H9 (cell line): ENCODE results near the gene VANGL2. TPM values are rescaled to one million over a fixed set of nuclear protein-coding genes. Genes with fewer than 3 reads are reported as not detected.
A peak's percentile ranks its signal among the peaks of the same experiment; 100 is the strongest.

Experiments
- DNase-seq: peaks from one replicate; pipeline ENCODE4 v3.0.0-alpha.2; 2017
- H2AFZ ChIP-seq: one replicate; pipeline ENCODE4 v1.6.1; 2013; ENCODE audit warnings: mild to moderate bottlenecking, low read length, control low read depth, moderate library complexity
- H2AK5ac ChIP-seq: 2 replicates; pipeline ENCODE4 v1.6.1; 2013; ENCODE audit warnings: low read length, control low read depth, mixed read lengths; ENCODE audit not compliant: insufficient read length
- H2BK120ac ChIP-seq: one replicate; pipeline ENCODE4 v1.6.1; 2013; ENCODE audit warnings: low read depth, mild to moderate bottlenecking, low read length, control low read depth, inconsistent platforms; ENCODE audit not compliant: poor library complexity, severe bottlenecking
- H2BK12ac ChIP-seq: 2 replicates; pipeline ENCODE4 v1.6.1; 2013; ENCODE audit warnings: low read length, control low read depth, mixed read lengths, low read depth; ENCODE audit not compliant: insufficient read length
- H2BK15ac ChIP-seq: 2 replicates; pipeline ENCODE4 v1.6.1; 2013; ENCODE audit warnings: low read depth, low read length, control low read depth
- H2BK20ac ChIP-seq: one replicate; pipeline ENCODE4 v1.6.1; 2013; ENCODE audit warnings: low read depth, mild to moderate bottlenecking, low read length, control low read depth, inconsistent platforms; ENCODE audit not compliant: poor library complexity, severe bottlenecking
- H2BK5ac ChIP-seq: 2 replicates; pipeline ENCODE4 v1.6.1; 2013; ENCODE audit warnings: low read length, control low read depth, mixed read lengths; ENCODE audit not compliant: insufficient read length
- H3K14ac ChIP-seq: 2 replicates; pipeline ENCODE4 v1.6.1; 2013; ENCODE audit warnings: low read length, control low read depth; ENCODE audit not compliant: insufficient read depth
- H3K18ac ChIP-seq: 2 replicates; pipeline ENCODE4 v1.6.1; 2013; ENCODE audit warnings: low read depth, mild to moderate bottlenecking, mixed read lengths, low read length, control low read depth; ENCODE audit not compliant: insufficient read length
- H3K23ac ChIP-seq: 2 replicates; pipeline ENCODE4 v1.6.1; 2013; ENCODE audit warnings: low read length, control low read depth, mixed read lengths, low read depth; ENCODE audit not compliant: insufficient read length
- H3K23me2 ChIP-seq: 2 replicates; pipeline ENCODE4 v1.6.1; 2013; ENCODE audit warnings: low read depth, mild to moderate bottlenecking, mixed read lengths, low read length, control low read depth; ENCODE audit not compliant: insufficient read length, poor library complexity, severe bottlenecking
- H3K27ac ChIP-seq: 2 replicates; pipeline ENCODE4 v1.5.1; 2013; ENCODE audit warnings: low read length, control low read depth, mixed read lengths, low read depth; ENCODE audit not compliant: insufficient read length
- H3K27me3 ChIP-seq: 2 replicates; pipeline ENCODE4 v1.6.1; 2013; ENCODE audit warnings: low read length, control low read depth, inconsistent platforms; ENCODE audit not compliant: insufficient read depth
- H3K4ac ChIP-seq: 2 replicates; pipeline ENCODE4 v1.6.1; 2013; ENCODE audit warnings: low read depth, mild to moderate bottlenecking, control low read depth, inconsistent platforms, low read length, moderate library complexity
- H3K4me1 ChIP-seq: 2 replicates; pipeline ENCODE4 v1.6.1; 2013; ENCODE audit warnings: low read length, control low read depth, inconsistent platforms; ENCODE audit not compliant: insufficient read depth
- H3K4me2 ChIP-seq: 2 replicates; pipeline ENCODE4 v1.6.1; 2013; ENCODE audit warnings: low read length, control low read depth, mixed read lengths; ENCODE audit not compliant: insufficient read length, insufficient read depth
- H3K56ac ChIP-seq: 2 replicates; pipeline ENCODE4 v1.6.1; 2013; ENCODE audit warnings: low read depth, mild to moderate bottlenecking, mixed read lengths, low read length, control low read depth; ENCODE audit not compliant: insufficient read length
- H3K79me1 ChIP-seq: 2 replicates; pipeline ENCODE4 v1.6.1; 2013; ENCODE audit warnings: low read depth, mild to moderate bottlenecking, moderate library complexity, low read length, control low read depth, inconsistent platforms; ENCODE audit not compliant: insufficient read depth, poor library complexity, severe bottlenecking
- H3K79me2 ChIP-seq: 2 replicates; pipeline ENCODE4 v1.6.1; 2013; ENCODE audit warnings: low read length, control low read depth, inconsistent platforms; ENCODE audit not compliant: insufficient read depth
- H3K9ac ChIP-seq: 2 replicates; pipeline ENCODE4 v1.6.1; 2013; ENCODE audit warnings: low read length, control low read depth, mixed read lengths; ENCODE audit not compliant: insufficient read length; ENCODE audit errors: extremely low read depth
- H3K9me3 ChIP-seq: one replicate; pipeline ENCODE4 v1.6.1; 2013; ENCODE audit warnings: low read depth, low read length, inconsistent platforms; ENCODE audit not compliant: control insufficient read depth
- H3T11ph ChIP-seq: one replicate; pipeline ENCODE4 v1.6.1; 2013; ENCODE audit warnings: mild to moderate bottlenecking, low read length, control low read depth, inconsistent platforms
- H4K20me1 ChIP-seq: one replicate; pipeline ENCODE4 v1.6.1; 2013; ENCODE audit not compliant: control insufficient read depth, insufficient read length, insufficient read depth
- H4K5ac ChIP-seq: 2 replicates; pipeline ENCODE4 v1.6.1; 2013; ENCODE audit warnings: low read depth, mild to moderate bottlenecking, mixed read lengths, low read length, control low read depth; ENCODE audit not compliant: insufficient read length
- H4K8ac ChIP-seq: replicated peaks from 2 replicates; pipeline ENCODE4 v1.6.1; 2013; ENCODE audit warnings: low read length, control low read depth, mixed read lengths, low read depth; ENCODE audit not compliant: insufficient read length
- H4K91ac ChIP-seq: 2 replicates; pipeline ENCODE4 v1.6.1; 2013; ENCODE audit warnings: low read depth, mild to moderate bottlenecking, moderate library complexity, mixed read lengths, low read length, control low read depth; ENCODE audit not compliant: insufficient read length
- H3K27ac Mint-ChIP-seq, 3 experiments: 2 replicates in 2 of 3; 3 replicates in 1 of 3; pipeline ENCODE4 v1.8.0; 2020 to 2021; ENCODE audit warnings: mixed read lengths in 3 of 3, mild to moderate bottlenecking in 1 of 3, moderate library complexity in 1 of 3
- H3K27me3 Mint-ChIP-seq: 2 replicates; pipeline ENCODE4 v1.8.0; 2021; ENCODE audit warnings: low read depth, mild to moderate bottlenecking, moderate library complexity, mixed read lengths
- H3K36me3 Mint-ChIP-seq, 3 experiments: 2 replicates in 2 of 3; 3 replicates in 1 of 3; pipeline ENCODE4 v1.8.0; 2020 to 2021; ENCODE audit warnings: low read depth in 3 of 3, mixed read lengths in 3 of 3; ENCODE audit not compliant: insufficient read depth in 1 of 3
- H3K4me1 Mint-ChIP-seq, 2 experiments: 2 replicates each; pipeline ENCODE4 v1.8.0; 2020; ENCODE audit warnings: mixed read lengths in 2 of 2
- H3K4me3 Mint-ChIP-seq, 2 experiments: 2 replicates in 1 of 2; 3 replicates in 1 of 2; pipeline ENCODE4 v1.8.0; 2020 to 2021; ENCODE audit warnings: mild to moderate bottlenecking in 2 of 2, mixed read lengths in 2 of 2, moderate library complexity in 1 of 2
- H3K9me3 Mint-ChIP-seq, 2 experiments: 2 replicates in 1 of 2; 3 replicates in 1 of 2; pipeline ENCODE4 v1.8.0; 2020; ENCODE audit warnings: mild to moderate bottlenecking in 2 of 2, mixed read lengths in 2 of 2, moderate library complexity in 1 of 2
- whole genome bisulfite sequencing: extraction: QIAGEN DNeasy Blood & Tissue Kit; methylation state at CpG from one replicate; pipeline ENCODE4 v1.1.7; 2013; ENCODE audit warnings: missing lambda C conversion rate, low lambda C conversion rate, mixed read lengths; ENCODE audit not compliant: insufficient read length; ENCODE audit errors: extremely low coverage; 5-methylcytosine and 5-hydroxymethylcytosine counted together
- total RNA-seq: library from RNA; stranded (reverse); gene quantifications from 2 replicates; pipeline ENCODE4 v1.2.1, GENCODE V29; 2021
- TF ChIP-seq, protein P1 (sequence below): fragments of 200-600 bp; sonication (generic); conservative IDR thresholded peaks from 3 replicates; pipeline ENCODE4 v1.8.0; 2021; ENCODE audit warnings: antibody characterized with exemption, mild to moderate bottlenecking

VANGL2 gene
- total RNA-seq, 1 experiment from 2014 or later: 58.5 TPM

DNA sequence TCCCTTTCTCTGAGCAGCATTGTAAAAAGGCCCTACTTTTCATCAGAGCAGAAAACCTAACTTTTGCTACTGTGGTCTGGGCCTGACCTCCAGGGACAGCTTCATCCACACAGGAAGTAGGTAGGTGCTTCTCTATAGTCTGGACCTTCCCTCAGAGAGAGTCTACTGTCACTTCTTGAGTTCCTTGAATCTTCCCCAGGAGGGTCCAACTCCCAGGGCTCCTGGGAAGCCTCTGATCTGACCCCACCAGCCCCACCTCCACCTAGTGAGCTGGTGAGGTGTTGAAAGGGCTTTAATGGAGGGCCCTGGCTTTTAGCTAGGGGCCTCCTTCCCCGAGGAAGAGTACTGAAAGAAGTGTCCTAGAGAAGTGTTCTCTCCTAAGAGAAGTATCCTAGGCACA is 2.7 kb upstream of the VANGL2 start:
- WGBS: no CpG with 5 or more reads among the region's 1 CpG
- H2AK5ac ChIP-seq: no peak overlapping the region
- no peak overlapping the region for H2BK5ac ChIP-seq
- no peak overlapping the region for H3K14ac ChIP-seq
- no peak overlapping the region for H3K4me3 Mint-ChIP-seq
- DNase-seq: no peak
- H4K8ac ChIP-seq: no peak overlapping the region
- no peak overlapping the region for H3K18ac ChIP-seq
- no peak overlapping the region for H3K9ac ChIP-seq
- H3K23ac ChIP-seq: no peak overlapping the region
- no peak overlapping the region for H2AFZ ChIP-seq
- H3K27ac Mint-ChIP-seq: peak overlapping the region in 1 of 3 experiments; percentile 21; a peak in 1 of 7 replicates
- H3K79me1 ChIP-seq: no peaks in the 10 kb centered on the region
- no peaks in the 10 kb centered on the region; the same call in 1 of the 2 replicates for H3K27me3 Mint-ChIP-seq
- H3K9me3 ChIP-seq: no peaks in the 10 kb centered on the region
- no peak overlapping the region for H4K5ac ChIP-seq
- no peak overlapping the region for H2BK12ac ChIP-seq
- TF ChIP-seq, protein P1, sequence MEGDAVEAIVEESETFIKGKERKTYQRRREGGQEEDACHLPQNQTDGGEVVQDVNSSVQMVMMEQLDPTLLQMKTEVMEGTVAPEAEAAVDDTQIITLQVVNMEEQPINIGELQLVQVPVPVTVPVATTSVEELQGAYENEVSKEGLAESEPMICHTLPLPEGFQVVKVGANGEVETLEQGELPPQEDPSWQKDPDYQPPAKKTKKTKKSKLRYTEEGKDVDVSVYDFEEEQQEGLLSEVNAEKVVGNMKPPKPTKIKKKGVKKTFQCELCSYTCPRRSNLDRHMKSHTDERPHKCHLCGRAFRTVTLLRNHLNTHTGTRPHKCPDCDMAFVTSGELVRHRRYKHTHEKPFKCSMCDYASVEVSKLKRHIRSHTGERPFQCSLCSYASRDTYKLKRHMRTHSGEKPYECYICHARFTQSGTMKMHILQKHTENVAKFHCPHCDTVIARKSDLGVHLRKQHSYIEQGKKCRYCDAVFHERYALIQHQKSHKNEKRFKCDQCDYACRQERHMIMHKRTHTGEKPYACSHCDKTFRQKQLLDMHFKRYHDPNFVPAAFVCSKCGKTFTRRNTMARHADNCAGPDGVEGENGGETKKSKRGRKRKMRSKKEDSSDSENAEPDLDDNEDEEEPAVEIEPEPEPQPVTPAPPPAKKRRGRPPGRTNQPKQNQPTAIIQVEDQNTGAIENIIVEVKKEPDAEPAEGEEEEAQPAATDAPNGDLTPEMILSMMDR: no peak
- no peak overlapping the region for H3T11ph ChIP-seq
- no peak overlapping the region for H2BK20ac ChIP-seq
- H3K4me1 Mint-ChIP-seq: peaks cover 32 to 33% of the 10 kb centered on the region in 2 experiments
- H3K9me3 Mint-ChIP-seq: no peaks in the 10 kb centered on the region; a peak in 1 of 5 replicates
- H2BK120ac ChIP-seq: no peak overlapping the region
- peaks cover 17% of the 10 kb centered on the region for H3K23me2 ChIP-seq
- H3K4ac ChIP-seq: no peak overlapping the region
- H3K4me2 ChIP-seq: no peak overlapping the region
- peaks cover 0 to 3% (median 0%) of the 10 kb centered on the region in 3 experiments; a peak in 1 of 7 replicates for H3K36me3 Mint-ChIP-seq
- H3K27me3 ChIP-seq: no peaks in the 10 kb centered on the region
- H4K91ac ChIP-seq: no peak overlapping the region
- no peak overlapping the region for H2BK15ac ChIP-seq
- H3K4me1 ChIP-seq: peaks cover 14% of the 10 kb centered on the region; the same call in 1 of the 2 replicates
- H3K56ac ChIP-seq: no peak overlapping the region
- peaks cover 10% of the 10 kb centered on the region; the same call in 1 of the 2 replicates for H3K79me2 ChIP-seq
- H3K27ac ChIP-seq: no peak overlapping the region
- H4K20me1 ChIP-seq: no peaks in the 10 kb centered on the region
